HL-60 (cell line): Measurements from ENCODE around the gene CLOCK.

Experiments used
- GABPA ChIP-seq: IDR thresholded peaks from 2 replicates; pipeline ENCODE4 v1.6.1; 2012; ENCODE audit warnings: low read depth
- POLR2AphosphoS5 ChIP-seq: IDR thresholded peaks from 2 replicates; pipeline ENCODE4 v1.6.1; 2012; ENCODE audit warnings: low read depth
- SPI1 ChIP-seq: IDR thresholded peaks from 2 replicates; pipeline ENCODE4 v1.6.1; 2012; ENCODE audit warnings: low read depth, mild to moderate bottlenecking, borderline replicate concordance
- TF ChIP-seq, protein P1 (sequence below): IDR thresholded peaks from one replicate; pipeline ENCODE4 v1.5.1; 2011; ENCODE audit warnings: low read length, control low read depth, inconsistent platforms; ENCODE audit not compliant: insufficient read depth
- TF ChIP-seq, protein P2 (sequence below): IDR thresholded peaks from 2 replicates; pipeline ENCODE4 v1.6.1; 2012; ENCODE audit warnings: low read depth; ENCODE audit not compliant: insufficient replicate concordance

DNA sequence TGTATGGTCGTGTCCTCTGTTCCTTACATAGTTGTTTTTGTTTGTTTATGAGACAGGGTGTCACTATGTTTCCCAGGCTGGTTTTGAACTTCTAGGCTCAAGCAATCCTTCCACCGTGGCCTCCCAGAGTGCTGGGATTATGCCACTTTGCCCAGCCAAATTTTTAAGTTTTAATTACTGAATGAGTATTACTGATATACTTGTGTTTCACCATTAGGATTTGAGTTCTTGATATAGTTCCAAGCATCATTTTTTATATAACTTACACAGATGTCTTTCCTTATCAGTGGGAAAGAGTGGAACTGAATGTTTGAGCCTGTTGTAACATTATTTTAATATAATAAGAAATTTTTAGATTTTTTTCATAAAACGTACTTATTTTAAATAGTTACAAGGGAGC, 130.5 kb downstream of the CLOCK start:
- TF ChIP-seq, protein P1, sequence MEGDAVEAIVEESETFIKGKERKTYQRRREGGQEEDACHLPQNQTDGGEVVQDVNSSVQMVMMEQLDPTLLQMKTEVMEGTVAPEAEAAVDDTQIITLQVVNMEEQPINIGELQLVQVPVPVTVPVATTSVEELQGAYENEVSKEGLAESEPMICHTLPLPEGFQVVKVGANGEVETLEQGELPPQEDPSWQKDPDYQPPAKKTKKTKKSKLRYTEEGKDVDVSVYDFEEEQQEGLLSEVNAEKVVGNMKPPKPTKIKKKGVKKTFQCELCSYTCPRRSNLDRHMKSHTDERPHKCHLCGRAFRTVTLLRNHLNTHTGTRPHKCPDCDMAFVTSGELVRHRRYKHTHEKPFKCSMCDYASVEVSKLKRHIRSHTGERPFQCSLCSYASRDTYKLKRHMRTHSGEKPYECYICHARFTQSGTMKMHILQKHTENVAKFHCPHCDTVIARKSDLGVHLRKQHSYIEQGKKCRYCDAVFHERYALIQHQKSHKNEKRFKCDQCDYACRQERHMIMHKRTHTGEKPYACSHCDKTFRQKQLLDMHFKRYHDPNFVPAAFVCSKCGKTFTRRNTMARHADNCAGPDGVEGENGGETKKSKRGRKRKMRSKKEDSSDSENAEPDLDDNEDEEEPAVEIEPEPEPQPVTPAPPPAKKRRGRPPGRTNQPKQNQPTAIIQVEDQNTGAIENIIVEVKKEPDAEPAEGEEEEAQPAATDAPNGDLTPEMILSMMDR, result no peak
- no peak for TF ChIP-seq GABPA
- TF ChIP-seq POLR2AphosphoS5, result no peak
- no peak for TF ChIP-seq SPI1
- TF ChIP-seq, protein P2, sequence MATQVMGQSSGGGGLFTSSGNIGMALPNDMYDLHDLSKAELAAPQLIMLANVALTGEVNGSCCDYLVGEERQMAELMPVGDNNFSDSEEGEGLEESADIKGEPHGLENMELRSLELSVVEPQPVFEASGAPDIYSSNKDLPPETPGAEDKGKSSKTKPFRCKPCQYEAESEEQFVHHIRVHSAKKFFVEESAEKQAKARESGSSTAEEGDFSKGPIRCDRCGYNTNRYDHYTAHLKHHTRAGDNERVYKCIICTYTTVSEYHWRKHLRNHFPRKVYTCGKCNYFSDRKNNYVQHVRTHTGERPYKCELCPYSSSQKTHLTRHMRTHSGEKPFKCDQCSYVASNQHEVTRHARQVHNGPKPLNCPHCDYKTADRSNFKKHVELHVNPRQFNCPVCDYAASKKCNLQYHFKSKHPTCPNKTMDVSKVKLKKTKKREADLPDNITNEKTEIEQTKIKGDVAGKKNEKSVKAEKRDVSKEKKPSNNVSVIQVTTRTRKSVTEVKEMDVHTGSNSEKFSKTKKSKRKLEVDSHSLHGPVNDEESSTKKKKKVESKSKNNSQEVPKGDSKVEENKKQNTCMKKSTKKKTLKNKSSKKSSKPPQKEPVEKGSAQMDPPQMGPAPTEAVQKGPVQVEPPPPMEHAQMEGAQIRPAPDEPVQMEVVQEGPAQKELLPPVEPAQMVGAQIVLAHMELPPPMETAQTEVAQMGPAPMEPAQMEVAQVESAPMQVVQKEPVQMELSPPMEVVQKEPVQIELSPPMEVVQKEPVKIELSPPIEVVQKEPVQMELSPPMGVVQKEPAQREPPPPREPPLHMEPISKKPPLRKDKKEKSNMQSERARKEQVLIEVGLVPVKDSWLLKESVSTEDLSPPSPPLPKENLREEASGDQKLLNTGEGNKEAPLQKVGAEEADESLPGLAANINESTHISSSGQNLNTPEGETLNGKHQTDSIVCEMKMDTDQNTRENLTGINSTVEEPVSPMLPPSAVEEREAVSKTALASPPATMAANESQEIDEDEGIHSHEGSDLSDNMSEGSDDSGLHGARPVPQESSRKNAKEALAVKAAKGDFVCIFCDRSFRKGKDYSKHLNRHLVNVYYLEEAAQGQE, result no peak
